IMR-90 (cell line): ENCODE measurements around the gene KAZN. TPM values are rescaled to one million over a fixed set of nuclear protein-coding genes. Genes with fewer than 3 reads are reported as not detected.

Experiments
- ATAC-seq: fragments of 200-7000 bp; cut with Tn5 transposase; 2 replicates; pipeline ENCODE4 v1.9.1; 2020; ENCODE audit warnings: low read depth, mild to moderate bottlenecking, moderate library complexity
- BruUV-seq: library from RNA; stranded (reverse); fragments of 400-500 nt; replicated peaks from 2 replicates; lab custom pipeline; 2021; lab: Mats Ljungman, UMichigan
- CTCF ChIA-PET: fragments of 300-600 bp; formaldehyde crosslinking; extraction: SDS; loops from one replicate; lab custom pipeline; 2021; ENCODE audit warnings: antibody characterized with exemption; lab: Yijun Ruan, JAX
- POLR2A ChIA-PET: fragments of 300-600 bp; sonication (Branson Sonifier 250); formaldehyde crosslinking; loops from one replicate; lab custom pipeline; 2022; ENCODE audit warnings: antibody characterized with exemption; ENCODE audit not compliant: unreplicated experiment; lab: Charles Lee
- DNase-seq: peaks from one replicate; pipeline ENCODE4 v3.0.0; 2013
- H2AFZ ChIP-seq: replicated peaks from 2 replicates; pipeline ENCODE3; 2013; ENCODE audit warnings: low read length, mild to moderate bottlenecking; ENCODE audit not compliant: poor library complexity
- H2AK5ac ChIP-seq: 2 replicates; pipeline ENCODE4 v1.6.1; 2013; ENCODE audit warnings: low read depth, low read length, inconsistent platforms
- H2AK9ac ChIP-seq: replicated peaks from 2 replicates; pipeline ENCODE3; 2013; ENCODE audit warnings: mild to moderate bottlenecking, low read depth, low read length, moderate library complexity; ENCODE audit not compliant: poor library complexity
- H2BK120ac ChIP-seq: 2 replicates; pipeline ENCODE4 v1.6.1; 2013; ENCODE audit warnings: low read depth, low read length, inconsistent platforms
- H2BK15ac ChIP-seq: 3 replicates; pipeline ENCODE4 v1.6.1; 2013; ENCODE audit warnings: low read depth, low read length, inconsistent platforms
- H2BK20ac ChIP-seq: 2 replicates; pipeline ENCODE4 v1.6.1; 2013; ENCODE audit warnings: low read depth, mild to moderate bottlenecking, inconsistent platforms, low read length, moderate library complexity
- H2BK5ac ChIP-seq: 2 replicates; pipeline ENCODE4 v1.6.1; 2013; ENCODE audit warnings: mild to moderate bottlenecking, low read depth, low read length, inconsistent platforms; ENCODE audit not compliant: poor library complexity, severe bottlenecking
- H3K14ac ChIP-seq: replicated peaks from 2 replicates; pipeline ENCODE4 v1.6.1; 2013; ENCODE audit warnings: low read depth, low read length, inconsistent platforms
- H3K18ac ChIP-seq: 2 replicates; pipeline ENCODE4 v1.6.1; 2013; ENCODE audit warnings: low read depth, low read length, control low read depth
- H3K23ac ChIP-seq: 2 replicates; pipeline ENCODE4 v1.6.1; 2013; ENCODE audit warnings: low read depth, low read length, inconsistent platforms
- H3K27ac ChIP-seq: 2 replicates; pipeline ENCODE4 v1.5.1; 2013; ENCODE audit warnings: mild to moderate bottlenecking, control low read depth, low read length; ENCODE audit not compliant: insufficient read depth
- H3K27me3 ChIP-seq: 2 replicates; pipeline ENCODE4 v1.6.1; 2013; ENCODE audit warnings: low read length; ENCODE audit not compliant: control insufficient read depth, insufficient read depth
- H3K36me3 ChIP-seq: 2 replicates; pipeline ENCODE4 v1.6.1; 2013; ENCODE audit warnings: low read length, mixed read lengths; ENCODE audit not compliant: control insufficient read depth, insufficient read depth
- H3K4ac ChIP-seq: 2 replicates; pipeline ENCODE4 v1.6.1; 2013; ENCODE audit warnings: low read depth, low read length, inconsistent platforms
- H3K4me1 ChIP-seq: 2 replicates; pipeline ENCODE4 v1.6.1; 2013; ENCODE audit warnings: low read length, mixed read lengths; ENCODE audit not compliant: control insufficient read depth, insufficient read depth
- H3K4me2 ChIP-seq: 2 replicates; pipeline ENCODE4 v1.6.1; 2013; ENCODE audit warnings: low read depth, mild to moderate bottlenecking, control low read depth, low read length, moderate library complexity
- H3K4me3 ChIP-seq: 2 replicates; pipeline ENCODE4 v1.5.1; 2013; ENCODE audit warnings: low read depth, mild to moderate bottlenecking, control low read depth, low read length, moderate library complexity; ENCODE audit not compliant: insufficient read depth
- H3K56ac ChIP-seq: 2 replicates; pipeline ENCODE4 v1.6.1; 2013; ENCODE audit warnings: low read length, inconsistent platforms; ENCODE audit not compliant: insufficient read depth; ENCODE audit errors: extremely low read depth
- H3K79me1 ChIP-seq, 2 experiments: 2 replicates each; pipeline ENCODE4 v1.6.1; 2013; ENCODE audit warnings: low read length in 2 of 2, inconsistent platforms in 1 of 2, low read depth in 1 of 2
- H3K9ac ChIP-seq: 2 replicates; pipeline ENCODE4 v1.6.1; 2013; ENCODE audit warnings: low read depth, low read length, control low read depth
- H3K9me1 ChIP-seq: 2 replicates; pipeline ENCODE4 v1.6.1; 2013; ENCODE audit warnings: low read length, inconsistent platforms; ENCODE audit not compliant: insufficient read depth
- H3K9me3 ChIP-seq: 2 replicates; pipeline ENCODE4 v1.6.1; 2013; ENCODE audit warnings: low read length; ENCODE audit not compliant: control insufficient read depth, insufficient read depth
- H4K20me1 ChIP-seq: 2 replicates; pipeline ENCODE4 v1.6.1; 2013; ENCODE audit warnings: low read length, inconsistent platforms; ENCODE audit not compliant: insufficient read depth
- H4K5ac ChIP-seq: 2 replicates; pipeline ENCODE4 v1.6.1; 2013; ENCODE audit warnings: mild to moderate bottlenecking, low read depth, low read length, control low read depth
- H4K8ac ChIP-seq, 2 experiments: 2 replicates each; pipeline ENCODE4 v1.6.1; 2013; ENCODE audit warnings: low read depth in 2 of 2, low read length in 2 of 2, control low read depth in 1 of 2, inconsistent platforms in 1 of 2
- H4K91ac ChIP-seq: 2 replicates; pipeline ENCODE4 v1.6.1; 2013; ENCODE audit warnings: low read depth, low read length, inconsistent platforms; ENCODE audit not compliant: insufficient read depth
- BHLHE40 ChIP-seq: fragments of 150-350 bp; IDR thresholded peaks from 2 replicates; pipeline ENCODE4 v1.6.1; 2016; ENCODE audit warnings: mild to moderate bottlenecking, low read depth, low read length
- CEBPB ChIP-seq: IDR thresholded peaks from 2 replicates; pipeline ENCODE4 v1.6.1; 2012; ENCODE audit warnings: low read depth, low read length, improper control_type of control experiment
- MAZ ChIP-seq: IDR thresholded peaks from 2 replicates; pipeline ENCODE4 v1.6.1; 2012; ENCODE audit warnings: low read depth, mild to moderate bottlenecking, low read length, improper control_type of control experiment, moderate library complexity, borderline replicate concordance
- NFE2L2 ChIP-seq: fragments of 150-350 bp; IDR thresholded peaks from 2 replicates; pipeline ENCODE4 v1.6.1; 2016; ENCODE audit warnings: low read depth, mild to moderate bottlenecking, low read length
- POLR2A ChIP-seq: IDR thresholded peaks from 2 replicates; pipeline ENCODE4 v1.6.1; 2012; ENCODE audit warnings: mild to moderate bottlenecking, low read depth, low read length
- RAD21 ChIP-seq: IDR thresholded peaks from 2 replicates; pipeline ENCODE4 v1.6.1; 2012; ENCODE audit warnings: low read length, improper control_type of control experiment
- RFX5 ChIP-seq: IDR thresholded peaks from 2 replicates; pipeline ENCODE4 v1.8.0; 2012; ENCODE audit warnings: low read depth, mild to moderate bottlenecking, low read length, moderate library complexity
- WGBS, 2 experiments: methylation state at CpG; one replicate each; pipeline versions ENCODE4 v1.1.5 to v1.1.7; 2013; ENCODE audit warnings: missing lambda C conversion rate in 2 of 2; ENCODE audit not compliant: insufficient read length in 1 of 2; ENCODE audit errors: extremely low coverage in 2 of 2; 5-methylcytosine and 5-hydroxymethylcytosine counted together
- dilution Hi-C: fragments of 300-500 bp; cut with HindIII; formaldehyde crosslinking; loops from one replicate; pipeline ENCODE4 v1.14.3; 2018; ENCODE audit warnings: low sequenced_read_pairs; ENCODE audit not compliant: unreplicated experiment
- in situ Hi-C: fragments of 300-500 bp; cut with MboI; formaldehyde crosslinking; loops from 3 replicates; pipeline ENCODE4 v1.14.3; 2019; ENCODE audit warnings: low sequenced_read_pairs, inconsistent platforms, mixed read lengths
- intact Hi-C: fragments of 100-400 bp; cut with micrococcal nuclease; formaldehyde crosslinking; loops from 2 replicates; pipeline ENCODE4 v1.10.0; 2022
- polyA plus RNA-seq, 3 experiments: library from polyadenylated mRNA; depleted of rRNA; stranded (reverse); fragments of >200 nt; gene quantifications; 2 replicates each; pipeline ENCODE4 v1.2.3, GENCODE V29; 2012; ENCODE audit warnings: low replicate concordance in 1 of 3
- total RNA-seq: library from RNA; depleted of rRNA; stranded (reverse); fragments of >200 nt; gene quantifications from 2 replicates; pipeline ENCODE4 v1.2.3, GENCODE V29; 2012
- TF ChIP-seq, protein P1 (sequence below): fragments of 150-350 bp; IDR thresholded peaks from 2 replicates; pipeline ENCODE4 v1.6.1; 2017; ENCODE audit warnings: mild to moderate bottlenecking, antibody characterized with exemption, low read length, low read depth
- TF ChIP-seq, protein P2 (sequence below): conservative IDR thresholded peaks from 2 replicates; pipeline ENCODE4 v1.5.1; 2012; ENCODE audit warnings: mild to moderate bottlenecking, low read depth, low read length, improper control_type of control experiment

Gene KAZN
- total and polyA plus RNA-seq, 2 of the 4 experiments (the other 2 are of a cell fraction) = 5.2 to 10.5 TPM

DNA sequence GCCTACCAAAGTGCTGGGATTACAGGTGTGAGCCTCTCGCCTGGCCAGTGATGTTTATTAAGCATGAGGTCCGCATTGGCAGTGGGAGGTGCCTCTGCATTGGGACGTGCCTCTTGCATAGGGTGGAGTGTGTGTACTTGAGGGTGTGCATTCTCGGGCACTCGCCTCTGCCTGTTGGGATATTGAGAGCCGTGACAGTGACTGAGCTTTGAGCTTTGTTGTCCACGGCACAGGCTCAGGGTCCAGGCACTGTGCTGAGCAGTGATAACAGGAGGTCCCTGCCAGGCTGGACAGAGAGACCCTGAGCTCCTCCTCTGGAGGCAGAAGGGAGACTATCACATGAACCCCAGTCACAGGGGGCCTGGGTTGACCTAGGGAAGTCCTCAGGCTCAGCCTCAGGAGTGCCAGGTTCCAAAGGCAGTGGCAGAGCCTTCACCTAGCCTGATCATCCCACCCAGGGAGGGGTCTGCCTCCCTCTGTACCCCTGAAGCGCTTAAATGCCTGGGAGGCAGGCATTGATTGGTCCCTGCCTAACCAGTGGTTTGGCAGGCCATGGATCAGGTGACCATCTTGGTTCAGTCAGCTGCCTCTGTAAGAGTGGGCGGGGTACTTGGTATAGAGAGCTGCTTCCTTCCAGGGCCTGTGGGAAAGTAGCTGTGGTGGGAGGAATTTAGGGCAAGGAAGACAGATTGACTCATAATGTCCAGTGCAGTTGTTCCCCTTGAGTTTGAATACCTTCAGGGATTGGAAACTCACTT, 341.2 kb downstream of the KAZN start:
- 90% methylated on average over 4 of the region's 9 CpGs; no CpG with 5 or more reads in 1 of the 2 experiments for WGBS, 2 experiments
- H3K36me3 ChIP-seq = no peaks in the 10 kb centered on the region
- no peaks in the 10 kb centered on the region for H3K9me3 ChIP-seq
- dilution Hi-C loops (no loop called here), intact Hi-C loops (loop anchor here (10.0 kb wide), 1 partner anchor 235 kb away; no protein-coding TSS in a partner anchor), in situ Hi-C loops (loop anchor here (25.0 kb wide), 1 partner anchor 1177 kb away; no protein-coding TSS in a partner anchor)
- no peaks in the 10 kb centered on the region; the same call in 1 of the 2 replicates for H4K20me1 ChIP-seq
- no peak overlapping the region for H3K56ac ChIP-seq
- peak overlapping the region; percentile 30; the same call in 1 of the 3 replicates for H2BK15ac ChIP-seq
- H2BK120ac ChIP-seq = peak overlapping the region; percentile 80
- H4K8ac ChIP-seq = peak overlapping the region; percentile 36 to 82; a peak in 3 of 4 replicates
- no peaks in the 10 kb centered on the region for H3K27me3 ChIP-seq
- H2AK9ac ChIP-seq = peak overlapping the region; percentile 48
- peak overlapping the region; percentile 88 for H3K4ac ChIP-seq
- DNase-seq = peak; percentile 81
- H3K4me1 ChIP-seq = peaks cover 35% of the 10 kb centered on the region
- ChIA-PET CTCF (no interaction called here), POLR2A (no interaction called here)
- BruUV-seq = no TSS peak
- TF ChIP-seq RFX5 (no peak), MAZ (no peak), NFE2L2 (no peak), BHLHE40 (no peak), POLR2A (no peak), RAD21 (no peak), CEBPB (no peak)
- TF ChIP-seq, protein P1, sequence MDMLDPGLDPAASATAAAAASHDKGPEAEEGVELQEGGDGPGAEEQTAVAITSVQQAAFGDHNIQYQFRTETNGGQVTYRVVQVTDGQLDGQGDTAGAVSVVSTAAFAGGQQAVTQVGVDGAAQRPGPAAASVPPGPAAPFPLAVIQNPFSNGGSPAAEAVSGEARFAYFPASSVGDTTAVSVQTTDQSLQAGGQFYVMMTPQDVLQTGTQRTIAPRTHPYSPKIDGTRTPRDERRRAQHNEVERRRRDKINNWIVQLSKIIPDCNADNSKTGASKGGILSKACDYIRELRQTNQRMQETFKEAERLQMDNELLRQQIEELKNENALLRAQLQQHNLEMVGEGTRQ = peak; percentile 92
- TF ChIP-seq, protein P2, sequence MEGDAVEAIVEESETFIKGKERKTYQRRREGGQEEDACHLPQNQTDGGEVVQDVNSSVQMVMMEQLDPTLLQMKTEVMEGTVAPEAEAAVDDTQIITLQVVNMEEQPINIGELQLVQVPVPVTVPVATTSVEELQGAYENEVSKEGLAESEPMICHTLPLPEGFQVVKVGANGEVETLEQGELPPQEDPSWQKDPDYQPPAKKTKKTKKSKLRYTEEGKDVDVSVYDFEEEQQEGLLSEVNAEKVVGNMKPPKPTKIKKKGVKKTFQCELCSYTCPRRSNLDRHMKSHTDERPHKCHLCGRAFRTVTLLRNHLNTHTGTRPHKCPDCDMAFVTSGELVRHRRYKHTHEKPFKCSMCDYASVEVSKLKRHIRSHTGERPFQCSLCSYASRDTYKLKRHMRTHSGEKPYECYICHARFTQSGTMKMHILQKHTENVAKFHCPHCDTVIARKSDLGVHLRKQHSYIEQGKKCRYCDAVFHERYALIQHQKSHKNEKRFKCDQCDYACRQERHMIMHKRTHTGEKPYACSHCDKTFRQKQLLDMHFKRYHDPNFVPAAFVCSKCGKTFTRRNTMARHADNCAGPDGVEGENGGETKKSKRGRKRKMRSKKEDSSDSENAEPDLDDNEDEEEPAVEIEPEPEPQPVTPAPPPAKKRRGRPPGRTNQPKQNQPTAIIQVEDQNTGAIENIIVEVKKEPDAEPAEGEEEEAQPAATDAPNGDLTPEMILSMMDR = no peak
- peak overlapping the region; percentile 6; the same call in 1 of the 2 replicates for H3K27ac ChIP-seq
- no peak overlapping the region for H3K9ac ChIP-seq
- H3K9me1 ChIP-seq = peaks cover 31% of the 10 kb centered on the region
- 0 out of 2 replicates have a peak overlapping the region, but pooled peaks have one; percentile 9 for H3K18ac ChIP-seq
- H3K4me3 ChIP-seq = no peak overlapping the region
- H4K5ac ChIP-seq = peak overlapping the region; percentile 56
- peak overlapping the region; percentile 86 for H2AK5ac ChIP-seq
- H3K14ac ChIP-seq = peak overlapping the region; percentile 90
- peak overlapping the region; percentile 72 for H2BK20ac ChIP-seq
- peak overlapping the region; percentile 77 for H2AFZ ChIP-seq
- peaks cover 21 to 59% of the 10 kb centered on the region in 2 experiments; a peak in 3 of 4 replicates for H3K79me1 ChIP-seq
- peak; percentile 30 for ATAC-seq
- H4K91ac ChIP-seq = peak overlapping the region; percentile 84
- H3K4me2 ChIP-seq = no peak overlapping the region
- peak overlapping the region; percentile 70 for H2BK5ac ChIP-seq
- H3K23ac ChIP-seq = peak overlapping the region; percentile 65; the same call in 1 of the 2 replicates
